Upper lobe of right lung (tissue), 1 donor: ENCODE results near the gene TMX1. TPM values are rescaled to one million over a fixed set of nuclear protein-coding genes. Genes with fewer than 3 reads are reported as not detected.

Source experiments
- ATAC-seq: fragments of 200-7000 bp; cut with Tn5 transposase; one replicate; pipeline ENCODE4 v1.9.1; 2020; ENCODE audit warnings: mild to moderate bottlenecking, moderate library complexity
- DNase-seq: peaks from one replicate; pipeline ENCODE4 v3.0.0-alpha.2; 2020
- H3K27ac ChIP-seq: fragments of 200-600 bp; one replicate; pipeline ENCODE4 v1.8.0; 2022
- H3K27me3 ChIP-seq: fragments of 200-600 bp; one replicate; pipeline ENCODE4 v1.8.0; 2022; ENCODE audit warnings: mild to moderate bottlenecking
- H3K36me3 ChIP-seq: fragments of 200-600 bp; one replicate; pipeline ENCODE4 v1.8.0; 2022
- H3K4me1 ChIP-seq: fragments of 200-600 bp; one replicate; pipeline ENCODE4 v1.8.0; 2022
- H3K4me3 ChIP-seq: fragments of 200-600 bp; one replicate; pipeline ENCODE4 v1.8.0; 2022; ENCODE audit warnings: mild to moderate bottlenecking
- H3K9me3 ChIP-seq: fragments of 200-600 bp; one replicate; pipeline ENCODE4 v1.8.0; 2022
- CTCF ChIP-seq: fragments of 200-600 bp; IDR thresholded peaks from one replicate; pipeline ENCODE4 v1.8.0; 2022; ENCODE audit warnings: antibody characterized with exemption
- intact Hi-C: fragments of 100-400 bp; cut with DNase I; formaldehyde crosslinking; loops from one replicate; pipeline ENCODE4 v1.11.0; 2022
- total RNA-seq: library from RNA; stranded (reverse); fragmentation: NEBNext Ultra II Directional; extraction: Animal tissue kit (Norgen Biotek cat#: 25700); gene quantifications from one replicate; pipeline ENCODE4 v1.2.1, GENCODE V29; 2021
- donor health status: DM: no; HTN: yes; CAD: no; lungs with severe emphysema.

The TMX1 gene
- total RNA-seq, 1 donor from 2014 or later, result 31.8 TPM

DNA sequence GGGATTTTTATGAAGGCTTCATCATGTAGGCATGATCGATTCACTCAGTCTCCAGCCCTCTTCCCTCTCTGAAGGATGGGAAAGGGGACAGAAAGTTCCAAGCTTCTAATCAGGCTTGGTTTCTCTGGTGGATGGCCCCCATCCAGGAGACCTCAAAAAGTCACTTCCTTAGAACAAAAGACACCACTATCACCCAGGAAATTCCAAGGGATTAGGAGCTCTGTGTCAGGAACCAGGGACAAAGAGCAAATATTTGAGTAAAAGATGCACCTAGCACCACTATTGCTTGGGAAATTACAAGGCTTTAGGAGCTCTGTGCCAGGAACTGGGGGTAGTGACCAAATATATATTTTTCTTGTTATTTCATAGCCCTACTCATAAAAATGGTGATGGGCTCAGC lies 33.6 kb upstream of the TMX1 start:
- Histone ChIP-seq H3K36me3 (no peaks in the 10 kb centered on the region), H3K9me3 (no peaks in the 10 kb centered on the region), H3K4me1 (no peaks in the 10 kb centered on the region), H3K27me3 (peaks cover 6% of the 10 kb centered on the region), H3K27ac (no peak overlapping the region), H3K4me3 (no peak overlapping the region)
- DNase-seq (no peak), ATAC-seq (no peak)
- intact Hi-C loops, result no loop called here
- TF ChIP-seq CTCF, result no peak

DNA sequence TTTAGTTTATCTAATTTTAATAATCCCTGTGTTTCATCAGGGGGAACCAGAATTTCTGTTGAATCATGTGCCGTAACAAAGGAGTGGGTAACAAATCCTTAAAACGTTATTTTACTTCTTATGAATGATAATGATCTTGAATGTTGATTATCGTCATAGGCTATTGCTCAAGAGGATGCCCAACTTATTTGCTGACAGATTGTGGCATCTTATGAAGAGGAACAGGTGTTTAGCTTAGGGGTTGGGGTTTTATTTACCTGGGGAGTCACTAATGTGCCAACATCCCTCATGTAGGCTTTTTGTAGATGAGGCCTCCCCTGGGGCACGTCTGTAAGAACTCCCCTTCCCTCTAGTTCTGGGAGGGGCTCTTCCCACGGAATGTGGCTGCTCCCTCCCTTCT lies 32.4 kb upstream of the TMX1 start:
- TF ChIP-seq CTCF, result no peak
- no peak for DNase-seq
- H3K36me3 ChIP-seq, result no peaks in the 10 kb centered on the region
- no peak for ATAC-seq
- no peak overlapping the region for H3K27ac ChIP-seq
- H3K27me3 ChIP-seq, result peaks cover 6% of the 10 kb centered on the region
- intact Hi-C loops, result no loop called here
- no peaks in the 10 kb centered on the region for H3K4me1 ChIP-seq
- no peak overlapping the region for H3K4me3 ChIP-seq
- H3K9me3 ChIP-seq, result no peaks in the 10 kb centered on the region

GRCh38 chr14:51208982-51209381 lies 31.1 kb upstream of the TMX1 start:
- Histone ChIP-seq H3K36me3 (no peaks in the 10 kb centered on the region), H3K4me1 (no peaks in the 10 kb centered on the region), H3K27ac (no peak overlapping the region), H3K9me3 (no peaks in the 10 kb centered on the region), H3K27me3 (peaks cover 6% of the 10 kb centered on the region), H3K4me3 (no peak overlapping the region)
- intact Hi-C loops, result no loop called here
- ATAC-seq (no peak), DNase-seq (no peak)
- TF ChIP-seq CTCF, result no peak

DNA sequence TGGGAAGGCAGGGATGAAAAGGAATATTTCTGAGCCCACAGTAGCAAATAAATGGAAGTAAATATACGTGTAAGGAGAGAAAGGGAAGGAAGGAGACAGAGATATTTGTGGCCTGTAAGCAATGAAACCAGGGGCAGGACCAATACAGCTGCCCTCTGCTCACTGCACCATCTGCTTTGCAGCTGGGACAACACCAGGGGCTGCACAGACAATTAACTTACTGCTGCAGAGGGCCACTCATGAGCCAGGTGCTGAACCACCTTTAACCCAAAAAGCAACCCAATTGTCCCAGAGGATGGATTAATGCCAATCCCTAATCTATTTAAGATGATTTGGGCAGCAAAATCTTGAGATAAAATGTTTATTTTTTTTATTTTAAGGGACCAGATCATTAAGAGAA lies 30.6 kb upstream of the TMX1 start:
- Histone ChIP-seq H3K9me3 (no peaks in the 10 kb centered on the region), H3K27ac (no peak overlapping the region), H3K4me1 (no peaks in the 10 kb centered on the region), H3K36me3 (no peaks in the 10 kb centered on the region), H3K27me3 (peaks cover 6% of the 10 kb centered on the region), H3K4me3 (no peak overlapping the region)
- no peak for TF ChIP-seq CTCF
- ATAC-seq (no peak), DNase-seq (no peak)
- intact Hi-C loops, result no loop called here

DNA sequence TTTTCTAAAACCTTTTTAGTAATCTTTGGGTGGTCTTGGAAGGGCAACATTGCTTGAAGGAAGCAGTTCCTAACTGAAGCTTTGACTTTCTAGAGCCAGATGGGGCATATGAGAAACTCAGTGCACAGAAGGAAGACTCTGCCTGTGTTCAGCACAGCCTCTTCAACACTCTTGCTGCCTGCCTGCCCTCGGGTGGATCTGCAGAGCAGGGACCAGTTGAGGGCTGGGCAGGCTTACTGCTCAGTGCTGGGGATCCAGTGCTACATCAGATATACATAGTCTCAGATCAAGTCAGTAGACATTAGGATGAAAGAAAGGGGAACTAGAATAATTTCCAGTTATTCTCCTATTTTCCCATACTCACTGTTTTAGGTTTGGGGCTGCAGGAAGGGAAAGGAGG lies 29.5 kb upstream of the TMX1 start:
- H3K27ac ChIP-seq, result no peak overlapping the region
- no peak overlapping the region for H3K4me3 ChIP-seq
- DNase-seq, result no peak
- no peaks in the 10 kb centered on the region for H3K36me3 ChIP-seq
- H3K9me3 ChIP-seq, result no peaks in the 10 kb centered on the region
- no peak for TF ChIP-seq CTCF
- ATAC-seq, result no peak
- intact Hi-C loops, result loop anchor here (10.0 kb wide), 1 partner anchor 246 kb away; no protein-coding TSS in a partner anchor
- H3K4me1 ChIP-seq, result no peaks in the 10 kb centered on the region
- H3K27me3 ChIP-seq, result peaks cover 6% of the 10 kb centered on the region

- no peak overlapping the region for H3K4me3 ChIP-seq
- intact Hi-C loops, result loop anchor here (10.0 kb wide), 1 partner anchor 246 kb away; no protein-coding TSS in a partner anchor
- no peak overlapping the region for H3K27ac ChIP-seq
- TF ChIP-seq CTCF, result no peak
- H3K4me1 ChIP-seq, result no peaks in the 10 kb centered on the region
- H3K9me3 ChIP-seq, result no peaks in the 10 kb centered on the region
- no peaks in the 10 kb centered on the region for H3K36me3 ChIP-seq
- peaks cover 6% of the 10 kb centered on the region for H3K27me3 ChIP-seq
- ATAC-seq (no peak), DNase-seq (no peak)
Measured at GRCh38 chr14:51211149-51211548, 28.9 kb upstream of the TMX1 start.
